22Rv1 (cell line): Measurements from ENCODE around the gene ALG2.
A peak's percentile ranks its signal among the peaks of the same experiment; 100 is the strongest.

Experiments
- H3K27ac ChIP-seq: fragments of 450-650 bp; 2 replicates; pipeline ENCODE4 v1.5.1; 2017
- CTCF ChIP-seq: fragments of 450-650 bp; IDR thresholded peaks from 2 replicates; pipeline ENCODE4 v1.5.1; 2017; ENCODE audit warnings: mild to moderate bottlenecking
- ZFX ChIP-seq: fragments of 450-650 bp; IDR thresholded peaks from 2 replicates; pipeline ENCODE4 v1.6.1; 2017; ENCODE audit warnings: antibody characterized with exemption, borderline replicate concordance

The ALG2 gene

GRCh38 chr9:99221621-99222415 lies at the start of gene ALG2, which contains the start of gene SEC61B:
ALG2 (minus strand) TSS chr9:99221942; CDS start chr9:99221894, 48 bp downstream.
SEC61B (plus strand) TSS chr9:99222282; CDS start chr9:99222364, 82 bp downstream.
- TF ChIP-seq ZFX (no peak), CTCF (no peak)
- H3K27ac ChIP-seq = peak within 1 kb of the TSS; percentile 83

GRCh38 chr9:99270491-99270890 lies 48.7 kb upstream of the ALG2 start:
- H3K27ac ChIP-seq = no peak overlapping the region
- TF ChIP-seq CTCF (no peak), ZFX (no peak)

- no peak for TF ChIP-seq ZFX
- no peak for TF ChIP-seq CTCF
- H3K27ac ChIP-seq = no peak overlapping the region
Observed at GRCh38 chr9:99269416-99269815, 47.7 kb upstream of the ALG2 start.

- TF ChIP-seq ZFX = no peak
- TF ChIP-seq CTCF = peak; percentile 91
- no peak overlapping the region for H3K27ac ChIP-seq
Observed at GRCh38 chr9:99266255-99267023, 44.7 kb upstream of the ALG2 start.

GRCh38 chr9:99265691-99266090 lies 43.9 kb upstream of the ALG2 start:
- TF ChIP-seq CTCF (no peak), ZFX (no peak)
- H3K27ac ChIP-seq = no peak overlapping the region

- H3K27ac ChIP-seq = no peak overlapping the region
- TF ChIP-seq CTCF = peak; percentile 16; the same call in 1 of the 2 replicates
- no peak for TF ChIP-seq ZFX
Observed at GRCh38 chr9:99264070-99264680, 42.4 kb upstream of the ALG2 start.

GRCh38 chr9:99262949-99263418 lies 41.2 kb upstream of the ALG2 start:
- no peak overlapping the region for H3K27ac ChIP-seq
- TF ChIP-seq CTCF (no peak), ZFX (no peak)
